ENCODE results near the gene DNAAF8. TPM values are rescaled to one million over a fixed set of nuclear protein-coding genes. Genes with fewer than 3 reads are reported as not detected.

Gene DNAAF8
- polyA plus RNA-seq, 3 donors, result 1.2 to 2.3 (median 1.8) TPM

DNA sequence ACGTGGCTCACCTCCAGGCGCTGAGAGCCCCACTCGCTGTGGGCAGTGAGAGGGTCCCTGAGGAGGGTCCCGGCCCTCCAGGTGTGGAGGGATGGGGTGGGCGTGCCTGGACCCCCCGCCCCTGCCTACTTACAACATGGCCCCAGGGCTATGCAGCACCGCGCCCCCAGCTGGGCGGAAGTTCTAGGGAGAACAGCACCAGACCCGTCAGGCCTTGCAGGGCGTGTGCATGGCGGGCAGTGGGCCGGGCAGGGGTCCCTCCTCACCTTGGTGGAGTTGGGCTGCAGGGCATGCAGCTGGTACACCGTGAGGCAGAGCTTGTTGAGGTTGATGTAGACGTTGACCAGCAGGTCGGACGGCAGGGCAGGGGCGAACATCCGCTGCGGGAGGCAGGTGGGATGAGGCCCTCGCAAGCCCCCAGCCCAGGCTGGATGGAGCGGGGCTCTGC lies 63.5 kb downstream of the DNAAF8 start:
- no peak for DNase-seq (ENCODE audit: low read depth in 3 of 3, low spot score in 2 of 3)

DNA sequence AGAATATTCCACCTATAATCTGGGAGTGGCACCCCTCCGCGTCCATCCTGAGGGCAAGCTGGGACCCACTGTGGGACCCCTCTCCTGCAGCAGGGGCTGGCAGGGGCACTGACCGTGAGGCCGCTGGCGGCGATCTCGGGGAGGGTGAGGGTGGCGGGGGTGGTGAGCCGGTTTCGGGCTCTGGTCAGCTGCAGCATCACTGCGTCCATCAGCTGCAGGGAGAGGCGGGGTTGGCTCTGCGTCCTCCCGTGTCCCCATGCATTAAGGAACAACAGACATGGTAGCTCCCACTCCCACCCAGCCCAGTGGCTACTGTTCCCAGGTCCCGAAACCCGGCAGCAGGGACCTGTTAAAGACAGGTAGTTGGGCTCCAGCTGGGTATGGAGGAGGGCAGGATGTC lies 64.1 kb downstream of the DNAAF8 start:
- no peak for DNase-seq (ENCODE audit: low read depth in 3 of 3, low spot score in 2 of 3)

Other genes with a start within 250 kb of the DNAAF8 start
- 10 to 100 TPM; 19.8 to 30.6 (median 26.2) TPM for gene CDIP1, start 195.8 kb upstream of the DNAAF8 start, polyA plus RNA-seq (ENCODE audit: insufficient read length in 3 of 3)
- under 1 TPM; 0.08 to 0.26 (median 0.18) TPM for gene C16orf96, start 178.2 kb upstream of the DNAAF8 start, polyA plus RNA-seq (ENCODE audit: insufficient read length in 3 of 3)
- 10 to 100 TPM; 10.0 to 12.1 (median 10.2) TPM for gene UBALD1, start 119.6 kb upstream of the DNAAF8 start, polyA plus RNA-seq (ENCODE audit: insufficient read length in 3 of 3)
- 10 to 100 TPM; 35.5 to 42.6 (median 35.8) TPM for gene MGRN1, start 109.7 kb upstream of the DNAAF8 start, polyA plus RNA-seq (ENCODE audit: insufficient read length in 3 of 3)
- 10 to 100 TPM; 33.1 to 42.0 (median 38.4) TPM for gene NUDT16L1, start 41.0 kb upstream of the DNAAF8 start, polyA plus RNA-seq (ENCODE audit: insufficient read length in 3 of 3)
- 10 to 100 TPM; 17.0 to 19.7 (median 18.9) TPM for gene ANKS3, start 266 bp upstream of the DNAAF8 start, polyA plus RNA-seq (ENCODE audit: insufficient read length in 3 of 3)
- 10 to 100 TPM; 12.4 to 13.7 (median 13.4) TPM for gene ZNF500, start 32.6 kb downstream of the DNAAF8 start, polyA plus RNA-seq (ENCODE audit: insufficient read length in 3 of 3)
- under 1 TPM in 1 of 3 donors, not detected in 2; 0.19 TPM for gene SEPTIN12, start 53.8 kb downstream of the DNAAF8 start, polyA plus RNA-seq (ENCODE audit: insufficient read length in 3 of 3)
- gene SMIM22, start 60.8 kb downstream of the DNAAF8 start, polyA plus RNA-seq (ENCODE audit: insufficient read length in 3 of 3), result 10 to 100 TPM in 1 of 3 donors, 1 to 10 TPM in 2; 4.3 to 11.0 (median 9.4) TPM
- 10 to 100 TPM; 29.0 to 32.3 (median 31.4) TPM for gene ROGDI, start 68.1 kb downstream of the DNAAF8 start, polyA plus RNA-seq (ENCODE audit: insufficient read length in 3 of 3)
- 100 to 1,000 TPM; 130 to 138 (median 134) TPM for gene GLYR1, start 112.8 kb downstream of the DNAAF8 start, polyA plus RNA-seq (ENCODE audit: insufficient read length in 3 of 3)
- 10 to 100 TPM; 30.1 to 35.4 (median 33.0) TPM for gene UBN1, start 112.9 kb downstream of the DNAAF8 start, polyA plus RNA-seq (ENCODE audit: insufficient read length in 3 of 3)
- 10 to 100 TPM; 27.0 to 31.7 (median 29.7) TPM for gene PPL, start 202.6 kb downstream of the DNAAF8 start, polyA plus RNA-seq (ENCODE audit: insufficient read length in 3 of 3)
- gene SEC14L5, start 223.8 kb downstream of the DNAAF8 start, polyA plus RNA-seq (ENCODE audit: insufficient read length in 3 of 3), result under 1 TPM; 0.11 to 0.41 (median 0.18) TPM